Endothelial cell of umbilical vein (primary cell): ENCODE data around the gene RBPJ. TPM values are rescaled to one million over a fixed set of nuclear protein-coding genes. Genes with fewer than 3 reads are reported as not detected.

Experiments
- BruUV-seq: library from RNA; stranded (reverse); fragments of 400-500 nt; replicated peaks from 2 replicates; lab custom pipeline; 2021; lab: Mats Ljungman, UMichigan
- CTCF ChIA-PET: fragments of 300-600, 350-600 bp; sonication (Branson Sonifier 250); formaldehyde crosslinking; loops from one replicate; lab custom pipeline; 2021; ENCODE audit warnings: antibody characterized with exemption, inconsistent platforms; lab: Charles Lee
- POLR2A ChIA-PET: fragments of 300-600, 350-600 bp; sonication (Branson Sonifier 250); formaldehyde crosslinking; loops from one replicate; lab custom pipeline; 2021; ENCODE audit warnings: antibody characterized with exemption, inconsistent platforms; lab: Charles Lee
- DNase-seq: peaks from one replicate; pipeline ENCODE4 v3.0.0-alpha.2; 2011; ENCODE audit warnings: low read depth, low spot score
- FAIRE-seq: peaks from 2 replicates; lab custom pipeline; 2011; peaks lifted over from hg19 to GRCh38; lab: Jason Lieb, UNC
- H2AFZ ChIP-seq: 2 replicates; pipeline ENCODE4 v1.6.0; 2012; ENCODE audit warnings: low read depth, low read length, control low read depth, inconsistent platforms
- H3K27ac ChIP-seq: 2 replicates; pipeline ENCODE4 v1.5.1; 2011; ENCODE audit warnings: low read depth, mild to moderate bottlenecking, control low read depth, low read length, moderate library complexity; ENCODE audit not compliant: insufficient read depth
- H3K27me3 ChIP-seq, 2 experiments: 2 replicates each; pipeline versions ENCODE4 v1.6.0 to v1.6.1; 2011; ENCODE audit warnings: low read length in 2 of 2, mixed read lengths in 1 of 2; ENCODE audit not compliant: control insufficient read depth in 2 of 2, insufficient read depth in 2 of 2
- H3K36me3 ChIP-seq, 2 experiments: 2 replicates in 1 of 2; 3 replicates in 1 of 2; pipeline ENCODE4 v1.5.1; 2011; ENCODE audit warnings: low read length in 2 of 2, mild to moderate bottlenecking in 1 of 2, moderate library complexity in 1 of 2; ENCODE audit not compliant: control insufficient read depth in 2 of 2, insufficient read depth in 2 of 2; ENCODE audit errors: extremely low read depth in 1 of 2
- H3K4me1 ChIP-seq: 3 replicates; pipeline ENCODE4 v1.5.1; 2011; ENCODE audit warnings: mild to moderate bottlenecking, low read length; ENCODE audit not compliant: control insufficient read depth, insufficient read depth; ENCODE audit errors: extremely low read depth
- H3K4me2 ChIP-seq: 2 replicates; pipeline ENCODE4 v1.6.1; 2011; ENCODE audit warnings: low read length, control low read depth, mixed read lengths; ENCODE audit not compliant: insufficient read depth
- H3K4me3 ChIP-seq, 3 experiments: fragments of 200-600 bp in 1 of 3; sonication (generic), shearing (Covaris generic) in 1 of 3; replicated peaks in 1 of 3; 2 replicates each; pipeline ENCODE4 v1.5.1; 2011 to 2016; ENCODE audit warnings: control low read depth in 3 of 3, low read length in 3 of 3, mild to moderate bottlenecking in 2 of 3, inconsistent platforms in 1 of 3, low read depth in 1 of 3, moderate library complexity in 1 of 3; ENCODE audit not compliant: insufficient read depth in 1 of 3
- H3K79me2 ChIP-seq: 2 replicates; pipeline ENCODE4 v1.6.0; 2012; ENCODE audit warnings: low read length, inconsistent platforms; ENCODE audit not compliant: control insufficient read depth, insufficient read depth
- H3K9ac ChIP-seq: replicated peaks from 2 replicates; pipeline ENCODE3; 2011; ENCODE audit warnings: low read length, control low read depth; ENCODE audit not compliant: insufficient read depth; ENCODE audit errors: extremely low read depth
- H3K9me1 ChIP-seq: replicated peaks from 3 replicates; pipeline ENCODE4 v1.6.0; 2011; ENCODE audit warnings: mild to moderate bottlenecking, low read length; ENCODE audit not compliant: control insufficient read depth, insufficient read depth; ENCODE audit errors: extremely low read depth
- H3K9me3 ChIP-seq: replicated peaks from 2 replicates; pipeline ENCODE4 v1.5.1; 2012; ENCODE audit warnings: low read length, inconsistent platforms; ENCODE audit not compliant: control insufficient read depth, insufficient read depth
- H4K20me1 ChIP-seq: replicated peaks from 2 replicates; pipeline ENCODE3; 2011; ENCODE audit warnings: mild to moderate bottlenecking, low read length; ENCODE audit not compliant: control insufficient read depth, insufficient read depth; ENCODE audit errors: extremely low read depth
- GATA2 ChIP-seq: IDR thresholded peaks from 2 replicates; pipeline ENCODE4 v1.7.0; 2011; ENCODE audit warnings: low read depth, mild to moderate bottlenecking, moderate library complexity, mixed read lengths, low read length; ENCODE audit not compliant: insufficient read length, insufficient read depth
- JUN ChIP-seq: IDR thresholded peaks from 2 replicates; pipeline ENCODE4 v1.6.1; 2011; ENCODE audit warnings: borderline replicate concordance, low read depth; ENCODE audit not compliant: insufficient read length, insufficient read depth
- POLR2A ChIP-seq: IDR thresholded peaks from 2 replicates; pipeline ENCODE4 v1.6.1; 2012; ENCODE audit warnings: low read depth, mild to moderate bottlenecking, control low read depth, low read length
- POLR2AphosphoS5 ChIP-seq: IDR thresholded peaks from 2 replicates; pipeline ENCODE4 v1.6.1; 2012; ENCODE audit warnings: low read depth, mild to moderate bottlenecking, control low read depth, low read length, moderate library complexity; ENCODE audit not compliant: insufficient read depth
- dilution Hi-C: fragments of 300-500 bp; cut with MboI; formaldehyde crosslinking; loops from one replicate; pipeline ENCODE4 v1.15.0; 2019; ENCODE audit warnings: low sequenced_read_pairs; ENCODE audit not compliant: extremely low pct_ligation_motif_present
- intact Hi-C: fragments of 100-400 bp; cut with micrococcal nuclease; formaldehyde crosslinking; loops from one replicate; pipeline ENCODE4 v1.10.0; 2022
- polyA plus RNA-seq, 4 experiments: library from polyadenylated mRNA; depleted of rRNA in 3 of 4; stranded (reverse) in 3 of 4; unstranded in 1 of 4; fragments of >200 nt; gene quantifications; 2 replicates each; pipeline versions ENCODE4 v1.2.1 to v1.2.3, GENCODE V29; 2011 to 2012; ENCODE audit warnings: missing spikeins in 1 of 4
- total RNA-seq: library from RNA; stranded (reverse); gene quantifications from 2 replicates; pipeline ENCODE4 v1.2.3, GENCODE V29; 2021
- TF ChIP-seq, protein P1 (sequence below), 2 donors: IDR thresholded peaks; 1 replicate in 1 of 2; 2 replicates in 1 of 2; pipeline ENCODE4 v1.5.1; 2011; ENCODE audit warnings: low read length in 2 of 2, mild to moderate bottlenecking in 2 of 2, moderate library complexity in 2 of 2, control low read depth in 1 of 2, inconsistent platforms in 1 of 2, low read depth in 1 of 2; ENCODE audit not compliant: insufficient read depth in 1 of 2; ENCODE audit errors: extremely low read depth in 1 of 2
- TF ChIP-seq, protein P2 (sequence below): IDR thresholded peaks from 2 replicates; pipeline ENCODE4 v1.6.1; 2011; ENCODE audit not compliant: insufficient read depth, insufficient read length

RBPJ gene
- total and polyA plus RNA-seq, 2 donors (not counting 3 experiments of a cell fraction or from before 2014, with no cell fraction given): 17.0 to 42.9 TPM

DNA sequence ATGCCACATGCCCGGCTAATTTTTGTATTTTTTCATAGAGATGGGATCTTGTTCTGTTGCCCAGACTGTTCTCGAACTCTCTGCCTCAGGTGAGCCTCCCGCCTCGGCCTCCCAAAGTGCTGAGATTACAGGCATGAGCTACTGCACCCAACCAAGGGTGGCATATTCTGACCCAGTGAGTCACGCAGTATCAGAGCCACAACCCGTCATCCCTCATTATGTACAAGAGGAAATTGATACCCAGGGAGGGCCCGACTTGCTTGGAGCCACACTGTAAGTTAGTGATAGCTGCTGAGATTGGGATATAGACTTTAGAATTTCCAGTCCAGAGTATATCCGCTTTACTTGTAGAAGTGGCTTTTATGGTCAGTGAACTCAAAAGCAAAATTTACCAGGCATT lies 154.9 kb downstream of the RBPJ start:
- dilution Hi-C loops (no loop called here), intact Hi-C loops (no loop called here)
- H3K27ac ChIP-seq: no peak overlapping the region
- no peaks in the 10 kb centered on the region for H3K9me3 ChIP-seq
- BruUV-seq: no TSS peak
- H3K36me3 ChIP-seq: no peaks in the 10 kb centered on the region
- FAIRE-seq (no peak), DNase-seq (no peak)
- H3K4me2 ChIP-seq: no peak overlapping the region
- H3K9me1 ChIP-seq: no peaks in the 10 kb centered on the region
- H2AFZ ChIP-seq: no peak overlapping the region
- CTCF ChIA-PET: no interaction called here
- H3K4me3 ChIP-seq: no peak overlapping the region
- H3K9ac ChIP-seq: no peak overlapping the region
- no peaks in the 10 kb centered on the region for H4K20me1 ChIP-seq
- no peak for TF ChIP-seq POLR2A
- TF ChIP-seq, protein P1, sequence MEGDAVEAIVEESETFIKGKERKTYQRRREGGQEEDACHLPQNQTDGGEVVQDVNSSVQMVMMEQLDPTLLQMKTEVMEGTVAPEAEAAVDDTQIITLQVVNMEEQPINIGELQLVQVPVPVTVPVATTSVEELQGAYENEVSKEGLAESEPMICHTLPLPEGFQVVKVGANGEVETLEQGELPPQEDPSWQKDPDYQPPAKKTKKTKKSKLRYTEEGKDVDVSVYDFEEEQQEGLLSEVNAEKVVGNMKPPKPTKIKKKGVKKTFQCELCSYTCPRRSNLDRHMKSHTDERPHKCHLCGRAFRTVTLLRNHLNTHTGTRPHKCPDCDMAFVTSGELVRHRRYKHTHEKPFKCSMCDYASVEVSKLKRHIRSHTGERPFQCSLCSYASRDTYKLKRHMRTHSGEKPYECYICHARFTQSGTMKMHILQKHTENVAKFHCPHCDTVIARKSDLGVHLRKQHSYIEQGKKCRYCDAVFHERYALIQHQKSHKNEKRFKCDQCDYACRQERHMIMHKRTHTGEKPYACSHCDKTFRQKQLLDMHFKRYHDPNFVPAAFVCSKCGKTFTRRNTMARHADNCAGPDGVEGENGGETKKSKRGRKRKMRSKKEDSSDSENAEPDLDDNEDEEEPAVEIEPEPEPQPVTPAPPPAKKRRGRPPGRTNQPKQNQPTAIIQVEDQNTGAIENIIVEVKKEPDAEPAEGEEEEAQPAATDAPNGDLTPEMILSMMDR (IDR thresholded peaks at IDR 0.05; ENCODE audit: extremely low read depth in 1 of 2, insufficient read depth in 1 of 2, low read depth in 1 of 2, low read length in 2 of 2): no peak
- TF ChIP-seq, protein P2, sequence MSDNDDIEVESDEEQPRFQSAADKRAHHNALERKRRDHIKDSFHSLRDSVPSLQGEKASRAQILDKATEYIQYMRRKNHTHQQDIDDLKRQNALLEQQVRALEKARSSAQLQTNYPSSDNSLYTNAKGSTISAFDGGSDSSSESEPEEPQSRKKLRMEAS: no peak
- no peak for TF ChIP-seq POLR2AphosphoS5
- H3K4me1 ChIP-seq: no peaks in the 10 kb centered on the region
- POLR2A ChIA-PET: no interaction called here
- H3K79me2 ChIP-seq: no peaks in the 10 kb centered on the region
- H3K27me3 ChIP-seq: peaks cover 9 to 10% of the 10 kb centered on the region in 2 experiments

DNA sequence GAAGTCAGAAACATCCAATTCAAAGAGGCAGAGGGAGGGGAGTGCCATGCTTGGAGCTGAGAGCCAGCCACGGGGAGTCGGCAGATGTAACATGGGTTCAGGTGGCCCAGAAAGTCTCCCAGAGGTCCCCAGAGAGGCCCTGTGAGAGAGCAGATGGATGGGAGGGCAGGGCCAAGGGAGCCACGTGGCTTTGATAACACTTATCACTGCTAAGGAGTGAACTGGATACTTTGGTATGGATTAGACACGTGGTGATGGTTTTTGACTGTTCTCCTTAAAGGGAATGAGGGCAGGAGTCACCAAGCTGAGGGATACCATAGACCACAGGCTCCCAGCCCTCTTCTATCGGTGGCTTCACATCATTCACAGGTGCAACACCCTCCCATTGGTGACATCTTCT lies 155.7 kb downstream of the RBPJ start:
- Histone ChIP-seq H3K36me3 (no peaks in the 10 kb centered on the region), H3K27me3 (peaks cover 6 to 7% of the 10 kb centered on the region in 2 experiments), H3K9me1 (no peaks in the 10 kb centered on the region), H3K79me2 (no peaks in the 10 kb centered on the region), H3K4me3 (no peak overlapping the region), H2AFZ (no peak overlapping the region), H3K27ac (no peak overlapping the region), H3K9me3 (no peaks in the 10 kb centered on the region), H3K9ac (no peak overlapping the region), H3K4me2 (no peak overlapping the region), H3K4me1 (no peaks in the 10 kb centered on the region), H4K20me1 (no peaks in the 10 kb centered on the region)
- ChIA-PET CTCF (no interaction called here), POLR2A (no interaction called here)
- dilution Hi-C loops: no loop called here
- DNase-seq (no peak), FAIRE-seq (no peak)
- no peak for TF ChIP-seq JUN
- TF ChIP-seq POLR2AphosphoS5: no peak
- no peak for TF ChIP-seq POLR2A
- TF ChIP-seq, protein P2: no peak
- TF ChIP-seq, protein P1 (IDR thresholded peaks at IDR 0.05; ENCODE audit: extremely low read depth in 1 of 2, insufficient read depth in 1 of 2, low read depth in 1 of 2, low read length in 2 of 2): no peak
- no peak for TF ChIP-seq GATA2
- intact Hi-C loops: no loop called here
- no TSS peak for BruUV-seq
